H1 (cell line): ENCODE results near the gene ACRBP. TPM values are rescaled to one million over a fixed set of nuclear protein-coding genes. Genes with fewer than 3 reads are reported as not detected.

Experiments used
- CTCF ChIA-PET: fragments of 300-600 bp; sonication (Branson Sonifier 250); formaldehyde crosslinking; loops from one replicate; lab custom pipeline; 2021; ENCODE audit not compliant: partially characterized antibody; lab: Charles Lee
- POLR2A ChIA-PET: fragments of 300-600 bp; sonication (Branson Sonifier 250); formaldehyde crosslinking; loops from one replicate; lab custom pipeline; 2021; ENCODE audit warnings: inconsistent platforms; ENCODE audit not compliant: partially characterized antibody; lab: Charles Lee
- DNase-seq, 2 experiments: peaks; one replicate each; pipeline versions ENCODE4 v3.0.0 to v3.0.0-alpha.2; 2010 to 2022; ENCODE audit warnings: low spot score in 2 of 2, low read depth in 1 of 2, mixed read lengths in 1 of 2
- FAIRE-seq: peaks from 2 replicates; lab custom pipeline; 2011; peaks lifted over from hg19 to GRCh38; lab: Jason Lieb, UNC
- H2AFZ ChIP-seq: 2 replicates; pipeline ENCODE4 v1.8.1; 2012; ENCODE audit warnings: low read length, inconsistent platforms
- H2AK5ac ChIP-seq: 2 replicates; pipeline ENCODE4 v1.6.1; 2013; ENCODE audit warnings: low read depth, low read length
- H2BK120ac ChIP-seq: replicated peaks from 2 replicates; pipeline ENCODE3; 2013; ENCODE audit warnings: low read depth, low read length, inconsistent platforms
- H2BK12ac ChIP-seq: 2 replicates; pipeline ENCODE4 v1.6.1; 2013; ENCODE audit warnings: low read depth, low read length
- H2BK15ac ChIP-seq: 2 replicates; pipeline ENCODE4 v1.6.1; 2013; ENCODE audit warnings: low read length
- H2BK20ac ChIP-seq: 2 replicates; pipeline ENCODE4 v1.6.1; 2013; ENCODE audit warnings: low read length
- H2BK5ac ChIP-seq: 2 replicates; pipeline ENCODE4 v1.6.1; 2013; ENCODE audit warnings: low read depth, low read length
- H3K14ac ChIP-seq: 2 replicates; pipeline ENCODE4 v1.6.1; 2013; ENCODE audit warnings: inconsistent platforms; ENCODE audit not compliant: insufficient read length
- H3K18ac ChIP-seq: 2 replicates; pipeline ENCODE4 v1.6.1; 2013; ENCODE audit warnings: low read length; ENCODE audit errors: extremely low read depth
- H3K23ac ChIP-seq: 2 replicates; pipeline ENCODE4 v1.6.1; 2013; ENCODE audit warnings: inconsistent platforms; ENCODE audit not compliant: insufficient read length
- H3K23me2 ChIP-seq: 2 replicates; pipeline ENCODE4 v1.6.1; 2013; ENCODE audit warnings: low read depth, low read length
- H3K27ac ChIP-seq: 2 replicates; pipeline ENCODE4 v1.6.1; 2011; ENCODE audit warnings: low read depth, low read length, inconsistent platforms
- H3K27me3 ChIP-seq, 4 experiments: replicated peaks in 1 of 4; 1 replicate in 1 of 4; 2 replicates in 3 of 4; pipeline versions ENCODE4 v1.6.1 to v1.8.1; 2011 to 2013; ENCODE audit warnings: low read length in 3 of 4, mild to moderate bottlenecking in 3 of 4, inconsistent platforms in 2 of 4, mixed read lengths in 2 of 4, moderate library complexity in 1 of 4; ENCODE audit not compliant: control insufficient read depth in 3 of 4, insufficient read depth in 3 of 4; ENCODE audit errors: extremely low read depth in 1 of 4
- H3K36me3 ChIP-seq, 4 experiments: 2 replicates each; pipeline versions ENCODE4 v1.6.1 to v1.8.1; 2011 to 2013; ENCODE audit warnings: mild to moderate bottlenecking in 4 of 4, low read length in 3 of 4, moderate library complexity in 2 of 4, control low read depth in 1 of 4, inconsistent platforms in 1 of 4; ENCODE audit not compliant: insufficient read depth in 4 of 4, control insufficient read depth in 2 of 4
- H3K4ac ChIP-seq: replicated peaks from 2 replicates; pipeline ENCODE3; 2013; ENCODE audit warnings: low read length, low read depth, mixed read lengths, inconsistent platforms; ENCODE audit not compliant: insufficient read length
- H3K4me1 ChIP-seq, 4 experiments: replicated peaks in 1 of 4; 1 replicate in 1 of 4; 2 replicates in 3 of 4; pipeline versions ENCODE4 v1.6.1 to v1.8.1; 2011 to 2013; ENCODE audit warnings: low read length in 3 of 4, inconsistent platforms in 2 of 4, mixed read lengths in 1 of 4; ENCODE audit not compliant: insufficient read depth in 4 of 4, control insufficient read depth in 3 of 4
- H3K4me2 ChIP-seq, 2 experiments: 2 replicates each; pipeline versions ENCODE4 v1.6.1 to v1.8.1; 2011 to 2013; ENCODE audit warnings: low read depth in 2 of 2, low read length in 2 of 2, control low read depth in 1 of 2, inconsistent platforms in 1 of 2, mild to moderate bottlenecking in 1 of 2; ENCODE audit not compliant: insufficient read depth in 1 of 2
- H3K4me3 ChIP-seq, 4 experiments: fragments of 200-600, 300-600 bp in 1 of 4; sonication (generic), shearing (Covaris generic), sonication (Bioruptor Twin) in 1 of 4; 2 replicates each; pipeline versions ENCODE4 v1.5.1 to v1.8.1; 2011 to 2016; ENCODE audit warnings: low read length in 4 of 4, low read depth in 3 of 4, control low read depth in 2 of 4, inconsistent platforms in 2 of 4, mild to moderate bottlenecking in 2 of 4, mixed read lengths in 1 of 4, moderate library complexity in 1 of 4; ENCODE audit not compliant: insufficient read depth in 2 of 4; ENCODE audit errors: extremely low read depth in 1 of 4
- H3K56ac ChIP-seq: replicated peaks from 2 replicates; pipeline ENCODE3; 2013; ENCODE audit warnings: low read depth, mild to moderate bottlenecking, mixed read lengths, low read length, inconsistent platforms; ENCODE audit not compliant: insufficient read length
- H3K79me1 ChIP-seq: 2 replicates; pipeline ENCODE4 v1.6.1; 2013; ENCODE audit warnings: low read depth, low read length, control low read depth
- H3K79me2 ChIP-seq, 2 experiments: 2 replicates each; pipeline versions ENCODE4 v1.6.1 to v1.8.1; 2012 to 2013; ENCODE audit warnings: low read length in 2 of 2, mild to moderate bottlenecking in 2 of 2, inconsistent platforms in 1 of 2; ENCODE audit not compliant: insufficient read depth in 2 of 2, control insufficient read depth in 1 of 2
- H3K9ac ChIP-seq, 4 experiments: replicated peaks in 1 of 4; 1 replicate in 1 of 4; 2 replicates in 3 of 4; pipeline versions ENCODE4 v1.6.1 to v1.8.1; 2011 to 2013; ENCODE audit warnings: low read depth in 3 of 4, low read length in 3 of 4, control low read depth in 2 of 4, mild to moderate bottlenecking in 2 of 4, moderate library complexity in 2 of 4, inconsistent platforms in 1 of 4; ENCODE audit errors: extremely low read depth in 1 of 4
- H3K9me3 ChIP-seq, 2 experiments: 2 replicates each; pipeline versions ENCODE4 v1.6.1 to v1.8.1; 2012 to 2013; ENCODE audit warnings: mild to moderate bottlenecking in 2 of 2, moderate library complexity in 2 of 2, control low read depth in 1 of 2, inconsistent platforms in 1 of 2, low read depth in 1 of 2, low read length in 1 of 2, mixed read lengths in 1 of 2; ENCODE audit not compliant: insufficient read depth in 2 of 2
- H4K20me1 ChIP-seq, 2 experiments: replicated peaks in 1 of 2; 2 replicates each; pipeline versions ENCODE3 to v1.8.1; 2011 to 2013; ENCODE audit warnings: inconsistent platforms in 2 of 2, low read length in 2 of 2, mild to moderate bottlenecking in 1 of 2; ENCODE audit not compliant: insufficient read depth in 2 of 2, control insufficient read depth in 1 of 2
- H4K5ac ChIP-seq: 2 replicates; pipeline ENCODE4 v1.6.1; 2013; ENCODE audit warnings: low read length, low read depth, mixed read lengths, inconsistent platforms; ENCODE audit not compliant: insufficient read length
- H4K8ac ChIP-seq: 2 replicates; pipeline ENCODE4 v1.8.0; 2013; ENCODE audit warnings: mild to moderate bottlenecking, moderate library complexity, low read length, inconsistent platforms; ENCODE audit not compliant: insufficient read depth; ENCODE audit errors: extremely low read depth
- H4K91ac ChIP-seq: replicated peaks from 2 replicates; pipeline ENCODE3; 2013; ENCODE audit warnings: low read length, mixed read lengths, inconsistent platforms; ENCODE audit not compliant: insufficient read length
- FOSL1 ChIP-seq: IDR thresholded peaks from 2 replicates; pipeline ENCODE4 v1.6.1; 2011; ENCODE audit warnings: mild to moderate bottlenecking, low read depth, low read length, moderate library complexity; ENCODE audit not compliant: insufficient read depth
- RAD21 ChIP-seq, 2 experiments: IDR thresholded peaks in 1 of 2; conservative IDR thresholded peaks in 1 of 2; 2 replicates each; pipeline ENCODE4 v1.6.1; 2011; ENCODE audit warnings: low read depth in 2 of 2, low read length in 2 of 2, improper control_type of control experiment in 1 of 2, inconsistent platforms in 1 of 2, mild to moderate bottlenecking in 1 of 2, moderate library complexity in 1 of 2
- WGBS, 2 experiments: shearing (Covaris generic) in 1 of 2; methylation state at CpG; one replicate each; pipeline versions ENCODE4 v1.1.6 to v1.1.7; 2013 to 2015; ENCODE audit warnings: low lambda C conversion rate in 2 of 2, mixed read lengths in 2 of 2, inconsistent platforms in 1 of 2, low coverage in 1 of 2, missing lambda C conversion rate in 1 of 2; ENCODE audit not compliant: insufficient replicate concordance in 2 of 2, insufficient coverage in 1 of 2, insufficient read length in 1 of 2; ENCODE audit errors: extremely low coverage in 1 of 2, missing lambda C conversion rate in 1 of 2; 5-methylcytosine and 5-hydroxymethylcytosine counted together
- polyA plus RNA-seq, 7 experiments: library from polyadenylated mRNA; depleted of rRNA in 3 of 7; stranded (reverse) in 5 of 7; unstranded in 2 of 7; fragments of >200 nt in 5 of 7; fragments of 200-250 nt in 2 of 7; gene quantifications; 1 replicate in 5 of 7; 2 replicates in 1 of 7; 4 replicates in 1 of 7; pipeline versions ENCODE4 v1.2.1 to v1.2.3, GENCODE V29; 2011 to 2013; ENCODE audit warnings: missing spikeins in 2 of 7, mixed read lengths in 2 of 7
- total RNA-seq: library from RNA; stranded (reverse); fragmentation: NEBNext Ultra II Directional; extraction: Animal tissue kit (Norgen Biotek cat#: 25700); gene quantifications from 2 replicates; pipeline ENCODE4 v1.2.1, GENCODE V29; 2021

The ACRBP gene
- total and polyA plus RNA-seq, 2 of the 8 experiments (the other 6 are each of a cell fraction or from before 2014, with no cell fraction given) = 0.80 to 5.2 TPM

- Histone ChIP-seq H3K27ac (no peak overlapping the region), H3K36me3 (peaks cover 4 to 35% (median 21%) of the 10 kb centered on the region in 4 experiments; a peak in 6 of 8 replicates), H2BK120ac (no peak overlapping the region), H3K4me2 (no peak overlapping the region), H3K14ac (no peak overlapping the region), H4K91ac (no peak overlapping the region), H4K5ac (no peak overlapping the region), H3K56ac (no peak overlapping the region), H3K9me3 (no peaks in the 10 kb centered on the region), H4K8ac (no peak overlapping the region), H4K20me1 (no peaks in the 10 kb centered on the region), H3K9ac (no peak overlapping the region), H3K79me1 (no peaks in the 10 kb centered on the region), H3K4me1 (no peaks in the 10 kb centered on the region), H2BK20ac (no peak overlapping the region), H2BK15ac (no peak overlapping the region), H2BK12ac (no peak overlapping the region), H3K79me2 (no peaks in the 10 kb centered on the region), H3K27me3 (no peaks in the 10 kb centered on the region), H3K23ac (no peak overlapping the region), H2BK5ac (no peak overlapping the region), H3K23me2 (no peaks in the 10 kb centered on the region), H3K4ac (no peak overlapping the region), H2AK5ac (no peak overlapping the region), H3K18ac (no peak overlapping the region), H3K4me3 (no peak overlapping the region), H2AFZ (no peak overlapping the region)
- DNase-seq (no peak), FAIRE-seq (no peak)
- TF ChIP-seq RAD21 (IDR thresholded peaks at IDR 0.05 in 1 of 2, conservative IDR thresholded peaks at IDR 0.05 in 1 of 2; ENCODE audit: low read depth in 2 of 2, low read length in 2 of 2) (peak in 1 of 2 experiments; percentile 23; a peak in 1 of 4 replicates), FOSL1 (no peak)
- WGBS, 2 experiments = 95% methylated on average over 12 of the region's 12 CpGs; no CpG with 5 or more reads in 1 of the 2 experiments
- POLR2A ChIA-PET = interaction anchor here (0.8 to 1.7 kb wide), 6 partner anchors 9 to 121 kb away, joined by 3 to 7 read pairs (median 4); partner anchors contain the start of gene ZNF384
- CTCF ChIA-PET = interaction anchor here (0.6 to 2.3 kb wide), 12 partner anchors 9 to 91 kb away, joined by 3 to 12 read pairs (median 4); partner anchors contain the start of gene LPAR5
Measured at GRCh38 chr12:6652391-6652790, 5.2 kb upstream of the ACRBP start.
